Measurements from ENCODE around the gene MAPKAPK2.
"Not testable (repeated sequence)": the region's sequence is repeated elsewhere in the genome, so short reads cannot be mapped to it uniquely, and the experiment has no call there.

Gene MAPKAPK2

GRCh38 chr1:206772243-206772937, 87.7 kb downstream of the MAPKAPK2 start, which contains the start of gene IL10:
Gene IL10 (minus strand): TSS chr1:206772494. CDS start chr1:206772435, 59 bp downstream.
- Histone ChIP-seq H3K27ac (no peak within 1 kb of the TSS), H3K27me3 (ENCODE audit: insufficient read depth, low read depth, severe bottlenecking) (peaks cover 89% of the 10 kb centered on the region), H3K4me3 (ENCODE audit: low read depth, low read length) (no peak within 1 kb of the TSS), H3K9me3 (ENCODE audit: severe bottlenecking) (peaks cover 12% of the 10 kb centered on the region), H3K36me3 (no peaks in the 10 kb centered on the region)
- no peak for DNase-seq
- TF ChIP-seq CTCF (IDR thresholded peaks at IDR 0.05; ENCODE audit: low read depth, low read length), result no peak

- H3K36me3 ChIP-seq, result no peaks in the 10 kb centered on the region
- no peak for DNase-seq
- no peak for TF ChIP-seq CTCF (IDR thresholded peaks at IDR 0.05; ENCODE audit: low read depth, low read length)
- no peak overlapping the region for H3K27ac ChIP-seq
- H3K27me3 ChIP-seq (ENCODE audit: insufficient read depth, low read depth, severe bottlenecking), result peaks cover 92% of the 10 kb centered on the region
- no peak overlapping the region for H3K4me3 ChIP-seq (ENCODE audit: low read depth, low read length)
- peaks cover 8% of the 10 kb centered on the region for H3K9me3 ChIP-seq (ENCODE audit: severe bottlenecking)
Observed at GRCh38 chr1:206774093-206774492, 89.4 kb downstream of the MAPKAPK2 start.

- TF ChIP-seq CTCF (IDR thresholded peaks at IDR 0.05; ENCODE audit: low read depth, low read length), result no peak
- H3K27me3 ChIP-seq (ENCODE audit: insufficient read depth, low read depth, severe bottlenecking), result peaks cover 90% of the 10 kb centered on the region
- peaks cover 4% of the 10 kb centered on the region for H3K9me3 ChIP-seq (ENCODE audit: severe bottlenecking)
- no peak overlapping the region for H3K4me3 ChIP-seq (ENCODE audit: low read depth, low read length)
- H3K36me3 ChIP-seq, result no peaks in the 10 kb centered on the region
- no peak for DNase-seq
- H3K27ac ChIP-seq, result no peak overlapping the region
Observed at GRCh38 chr1:206776229-206776628, 91.5 kb downstream of the MAPKAPK2 start.

- peaks cover 77% of the 10 kb centered on the region for H3K27me3 ChIP-seq (ENCODE audit: insufficient read depth, low read depth, severe bottlenecking)
- H3K4me3 ChIP-seq (ENCODE audit: low read depth, low read length), result no peak overlapping the region
- H3K36me3 ChIP-seq, result no peaks in the 10 kb centered on the region
- no peak for DNase-seq
- no peak for TF ChIP-seq CTCF (IDR thresholded peaks at IDR 0.05; ENCODE audit: low read depth, low read length)
- H3K27ac ChIP-seq, result no peak overlapping the region
- peaks cover 4% of the 10 kb centered on the region for H3K9me3 ChIP-seq (ENCODE audit: severe bottlenecking)
Observed at GRCh38 chr1:206778031-206778430, 93.3 kb downstream of the MAPKAPK2 start.

GRCh38 chr1:206778911-206779310, 94.2 kb downstream of the MAPKAPK2 start:
- H3K27me3 ChIP-seq (ENCODE audit: insufficient read depth, low read depth, severe bottlenecking), result peaks cover 75% of the 10 kb centered on the region
- not testable (repeated sequence) for H3K36me3 ChIP-seq; H3K4me3 ChIP-seq (ENCODE audit: low read depth, low read length); H3K9me3 ChIP-seq (ENCODE audit: severe bottlenecking); H3K27ac ChIP-seq; DNase-seq

GRCh38 chr1:206779638-206780037, 94.9 kb downstream of the MAPKAPK2 start:
- H3K9me3 ChIP-seq (ENCODE audit: severe bottlenecking), result peaks cover 4% of the 10 kb centered on the region
- no peak for DNase-seq
- no peak overlapping the region for H3K4me3 ChIP-seq (ENCODE audit: low read depth, low read length)
- H3K27ac ChIP-seq, result no peak overlapping the region
- H3K36me3 ChIP-seq, result no peaks in the 10 kb centered on the region
- peaks cover 68% of the 10 kb centered on the region for H3K27me3 ChIP-seq (ENCODE audit: insufficient read depth, low read depth, severe bottlenecking)
- no peak for TF ChIP-seq CTCF (IDR thresholded peaks at IDR 0.05; ENCODE audit: low read depth, low read length)
